OCI-LY7 (cell line): ENCODE results near the gene CTNNA3. TPM values are rescaled to one million over a fixed set of nuclear protein-coding genes. Genes with fewer than 3 reads are reported as not detected.

Source experiments
- BruUV-seq: library from RNA; stranded (reverse); fragments of 400-500 nt; replicated peaks from 2 replicates; lab custom pipeline; 2021; lab: Mats Ljungman, UMichigan
- CTCF ChIA-PET: fragments of 300-600 bp; sonication (Branson Sonifier 250); formaldehyde crosslinking; loops from one replicate; lab custom pipeline; 2022; ENCODE audit warnings: antibody characterized with exemption; ENCODE audit not compliant: unreplicated experiment; lab: Charles Lee
- POLR2A ChIA-PET: fragments of 300-600 bp; sonication (Branson Sonifier 250); formaldehyde crosslinking; loops from one replicate; lab custom pipeline; 2022; ENCODE audit warnings: antibody characterized with exemption; lab: Charles Lee
- DNase-seq: peaks from one replicate; pipeline ENCODE4 v3.0.0-alpha.2; 2015; ENCODE audit warnings: low spot score
- H2AFZ ChIP-seq: fragments of 200-600 bp; sonication (generic), shearing (Covaris generic); 2 replicates; pipeline ENCODE4 v1.6.1; 2014; ENCODE audit warnings: mild to moderate bottlenecking, antibody characterized with exemption, low read length, moderate library complexity
- H3K27ac ChIP-seq: fragments of 200-600 bp; sonication (generic); 2 replicates; pipeline ENCODE4 v1.5.1; 2014; ENCODE audit warnings: mixed run types, low read depth, mild to moderate bottlenecking, moderate library complexity, low read length, inconsistent platforms; ENCODE audit not compliant: poor library complexity, severe bottlenecking
- H3K36me3 ChIP-seq: fragments of 200-600 bp; sonication (generic); 2 replicates; pipeline ENCODE4 v1.6.1; 2014; ENCODE audit warnings: mild to moderate bottlenecking, antibody characterized with exemption, low read length, moderate library complexity, mixed read lengths; ENCODE audit not compliant: insufficient read depth
- H3K4me1 ChIP-seq: fragments of 200-600 bp; sonication (generic); 2 replicates; pipeline ENCODE4 v1.5.1; 2014; ENCODE audit warnings: mild to moderate bottlenecking, low read length; ENCODE audit not compliant: insufficient read depth, poor library complexity, severe bottlenecking
- H3K4me2 ChIP-seq: fragments of 200-600 bp; sonication (generic); 2 replicates; pipeline ENCODE4 v1.6.1; 2014; ENCODE audit warnings: mild to moderate bottlenecking, low read length
- H3K4me3 ChIP-seq: fragments of 200-600 bp; sonication (generic); 2 replicates; pipeline ENCODE4 v1.5.1; 2014; ENCODE audit warnings: mild to moderate bottlenecking, low read depth, low read length; ENCODE audit not compliant: poor library complexity, severe bottlenecking
- H3K79me2 ChIP-seq: fragments of 200-600 bp; sonication (generic); 2 replicates; pipeline ENCODE4 v1.6.1; 2016; ENCODE audit warnings: low read depth, mild to moderate bottlenecking, low read length, moderate library complexity, mixed read lengths; ENCODE audit not compliant: insufficient read depth
- H3K9me2 ChIP-seq: fragments of 200-600 bp; sonication (generic); 2 replicates; pipeline ENCODE4 v1.6.1; 2016; ENCODE audit warnings: mild to moderate bottlenecking, low read length, mixed read lengths; ENCODE audit not compliant: insufficient read depth
- H3K9me3 ChIP-seq: fragments of 200-600 bp; sonication (generic); 2 replicates; pipeline ENCODE4 v1.6.1; 2014; ENCODE audit warnings: mild to moderate bottlenecking, mixed run types, low read length, mixed read lengths
- H4K20me1 ChIP-seq: fragments of 200-600 bp; sonication (generic); 2 replicates; pipeline ENCODE4 v1.6.1; 2014; ENCODE audit warnings: mild to moderate bottlenecking, antibody characterized with exemption, low read length, moderate library complexity, mixed read lengths; ENCODE audit not compliant: insufficient read depth
- CTCF ChIP-seq: fragments of 200-600 bp; sonication (generic); conservative IDR thresholded peaks from 2 replicates; pipeline ENCODE4 v1.5.1; 2014; ENCODE audit warnings: mild to moderate bottlenecking, antibody characterized with exemption, low read length, moderate library complexity, mixed read lengths
- EZH2phosphoT487 ChIP-seq: fragments of 200-600 bp; sonication (generic); IDR thresholded peaks from 2 replicates; pipeline ENCODE4 v1.6.1; 2018; ENCODE audit warnings: low read depth, borderline replicate concordance, mild to moderate bottlenecking, mixed run types, antibody characterized with exemption, low read length, moderate library complexity, mixed read lengths
- intact Hi-C: fragments of 100-400 bp; cut with micrococcal nuclease; formaldehyde crosslinking; loops from one replicate; pipeline ENCODE4 v1.10.0; 2022; ENCODE audit not compliant: unreplicated experiment
- total RNA-seq, 2 experiments: library from RNA; depleted of rRNA in 1 of 2; stranded (reverse); fragments of >200 nt in 1 of 2; shearing (Covaris generic) in 1 of 2; gene quantifications; 2 replicates each; pipeline ENCODE4 v1.2.3, GENCODE V29; 2014 to 2022

Gene CTNNA3
- total RNA-seq, 2 experiments from 2014 or later, result not detected

GRCh38 chr10:66925896-66926715 is 769.9 kb downstream of the CTNNA3 start, which contains the start of gene LRRTM3:
LRRTM3 (plus strand) TSS chr10:66926036.
- H4K20me1 ChIP-seq, result no peaks in the 10 kb centered on the region
- ChIA-PET CTCF (interaction anchor here (0.7 kb wide), 1 partner anchor 158 kb away, joined by 3 read pairs; no protein-coding TSS in a partner anchor), POLR2A (interaction anchor here (0.6 to 1.3 kb wide), 5 partner anchors 8 to 162 kb away, joined by 3 to 5 read pairs (median 3); no protein-coding TSS in a partner anchor)
- BruUV-seq, result no TSS peak
- no peaks in the 10 kb centered on the region for H3K9me3 ChIP-seq
- no peaks in the 10 kb centered on the region for H3K79me2 ChIP-seq
- 0 out of 2 replicates have a peak within 1 kb of the TSS, but pooled peaks have one; percentile 20 for H3K4me2 ChIP-seq
- TF ChIP-seq EZH2phosphoT487, result no peak
- TF ChIP-seq CTCF, result peak; percentile 77
- H3K4me3 ChIP-seq, result no peak within 1 kb of the TSS
- peak within 1 kb of the TSS; percentile 40; the same call in 1 of the 2 replicates for H2AFZ ChIP-seq
- H3K4me1 ChIP-seq, result no peaks in the 10 kb centered on the region
- DNase-seq, result peak; percentile 56
- H3K36me3 ChIP-seq, result no peaks in the 10 kb centered on the region
- H3K27ac ChIP-seq, result no peak within 1 kb of the TSS
- intact Hi-C loops, result no loop called here
- no peaks in the 10 kb centered on the region for H3K9me2 ChIP-seq

GRCh38 chr10:66925373-66925772 is 770.6 kb downstream of the CTNNA3 start:
- Histone ChIP-seq H3K79me2 (no peaks in the 10 kb centered on the region), H3K36me3 (no peaks in the 10 kb centered on the region), H3K9me3 (no peaks in the 10 kb centered on the region), H3K4me2 (no peak overlapping the region), H4K20me1 (no peaks in the 10 kb centered on the region), H3K27ac (no peak overlapping the region), H3K4me3 (no peak overlapping the region), H2AFZ (no peak overlapping the region), H3K4me1 (no peaks in the 10 kb centered on the region), H3K9me2 (no peaks in the 10 kb centered on the region)
- ChIA-PET POLR2A (interaction anchor here (0.6 to 1.3 kb wide), 4 partner anchors 9 to 161 kb away, joined by 3 to 5 read pairs (median 3); no protein-coding TSS in a partner anchor), CTCF (no interaction called here)
- TF ChIP-seq CTCF (no peak), EZH2phosphoT487 (no peak)
- DNase-seq, result no peak
- no TSS peak for BruUV-seq
- intact Hi-C loops, result no loop called here
